UCSD-AML1 (cell line): ENCODE measurements around the gene ARRDC2.
"Not testable (repeated sequence)": the region's sequence is repeated elsewhere in the genome, so short reads cannot be mapped to it uniquely, and the experiment has no call there.

Source experiments
- DNase-seq: peaks from one replicate; lab custom pipeline; 2025; ENCODE audit not compliant: unreplicated experiment; lab: John Stamatoyannopoulos, UW

ARRDC2 gene

GRCh38 chr19:17989425-17990094 lies 18.4 kb upstream of the ARRDC2 start:
- no peak for DNase-seq

DNA sequence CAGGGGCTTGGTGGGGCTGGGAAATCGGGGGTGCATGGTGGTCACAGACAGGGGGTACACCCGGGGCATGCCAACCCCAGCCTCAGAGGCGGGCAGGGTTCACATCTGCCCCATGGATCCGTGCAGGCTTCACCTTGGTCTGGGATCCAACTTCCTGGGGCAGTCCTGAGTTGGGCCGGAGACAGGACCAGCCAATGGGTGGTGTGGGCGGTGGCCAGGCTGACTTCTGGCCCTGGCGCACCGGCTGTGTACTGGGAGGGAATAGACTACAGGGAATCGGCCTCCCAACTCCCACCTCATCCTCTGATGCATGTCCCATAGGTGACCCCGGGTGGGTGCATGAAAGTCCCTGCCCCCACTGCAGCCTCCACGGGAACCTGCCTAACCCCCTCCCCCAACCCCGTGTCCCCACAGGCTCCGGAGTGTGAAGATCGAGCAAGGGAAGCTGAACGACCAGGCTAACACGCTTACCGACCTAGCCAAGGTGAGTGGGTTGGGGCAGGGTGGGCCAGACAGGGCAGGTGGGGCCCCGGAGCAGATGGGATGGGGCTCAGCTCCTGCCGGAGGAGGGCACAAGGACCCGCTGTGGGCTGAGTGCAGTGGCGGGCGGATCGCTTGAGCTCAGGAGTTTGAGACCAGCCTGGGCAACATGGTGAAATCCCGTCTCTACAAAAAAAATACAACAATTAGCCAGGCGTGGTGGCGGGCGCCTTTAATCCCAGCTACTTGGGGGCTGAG lies 14.7 kb upstream of the ARRDC2 start:
- no peak for DNase-seq

- peak; percentile 87 for DNase-seq
Observed at GRCh38 chr19:17996826-17997316, 11.1 kb upstream of the ARRDC2 start.

DNA sequence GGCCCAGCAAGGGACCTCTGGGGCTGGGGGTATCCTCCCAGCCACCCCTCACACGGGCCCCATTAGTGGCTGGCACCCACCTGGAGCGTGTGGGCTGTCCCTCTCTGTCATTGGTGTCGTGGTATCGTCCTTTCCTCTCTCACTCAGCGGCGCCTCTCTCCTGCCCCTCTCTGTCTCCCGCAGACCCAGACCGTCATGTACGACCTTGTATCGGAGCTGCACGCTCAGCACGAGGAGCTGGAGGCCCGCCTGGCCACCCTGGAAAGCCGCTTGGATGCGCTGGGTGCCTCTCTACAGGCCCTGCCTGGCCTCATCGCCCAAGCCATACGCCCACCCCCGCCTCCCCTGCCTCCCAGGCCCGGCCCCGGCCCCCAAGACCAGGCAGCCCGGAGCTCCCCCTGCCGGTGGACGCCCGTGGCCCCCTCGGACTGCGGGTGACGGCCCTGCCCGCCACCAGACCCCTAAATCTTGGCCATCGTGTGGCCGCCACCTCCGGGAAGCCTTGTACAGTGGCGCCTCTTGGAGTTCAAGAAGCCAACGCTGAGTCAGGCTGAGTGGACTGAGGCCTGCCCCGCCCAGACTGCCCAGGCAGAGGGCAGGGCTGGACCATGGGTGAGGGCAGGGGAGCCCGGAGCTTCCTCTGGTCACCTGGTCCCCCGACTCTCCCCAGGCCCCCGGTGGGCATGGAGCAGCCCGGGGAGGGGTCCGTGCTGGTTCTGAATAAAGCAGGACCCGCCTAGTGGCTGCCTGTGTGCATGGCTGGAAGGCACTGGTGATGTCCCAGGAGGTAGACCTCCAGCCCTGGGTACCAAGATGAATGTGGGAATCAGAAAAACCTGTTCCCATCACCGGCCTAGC lies 9.8 kb upstream of the ARRDC2 start:
- no peak for DNase-seq

DNA sequence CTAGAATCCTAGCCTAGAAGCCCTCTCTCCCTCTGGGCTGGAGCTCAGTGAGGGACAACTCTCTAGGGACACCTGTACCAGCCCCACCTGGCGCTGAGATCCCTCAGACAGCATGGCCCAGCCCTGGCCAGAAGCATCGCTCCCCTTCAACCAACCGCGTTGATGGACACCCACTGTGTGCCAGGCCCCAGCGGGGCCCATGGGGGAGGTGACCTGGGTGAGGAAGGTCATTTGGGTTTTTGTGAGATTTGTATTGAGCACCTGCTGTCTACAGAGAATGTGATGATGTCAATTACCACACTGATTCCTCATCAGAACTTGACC lies 9.2 kb upstream of the ARRDC2 start:
- no peak for DNase-seq

GRCh38 chr19:17999684-18000479 lies 8.1 kb upstream of the ARRDC2 start:
- peak; percentile 33 for DNase-seq

DNA sequence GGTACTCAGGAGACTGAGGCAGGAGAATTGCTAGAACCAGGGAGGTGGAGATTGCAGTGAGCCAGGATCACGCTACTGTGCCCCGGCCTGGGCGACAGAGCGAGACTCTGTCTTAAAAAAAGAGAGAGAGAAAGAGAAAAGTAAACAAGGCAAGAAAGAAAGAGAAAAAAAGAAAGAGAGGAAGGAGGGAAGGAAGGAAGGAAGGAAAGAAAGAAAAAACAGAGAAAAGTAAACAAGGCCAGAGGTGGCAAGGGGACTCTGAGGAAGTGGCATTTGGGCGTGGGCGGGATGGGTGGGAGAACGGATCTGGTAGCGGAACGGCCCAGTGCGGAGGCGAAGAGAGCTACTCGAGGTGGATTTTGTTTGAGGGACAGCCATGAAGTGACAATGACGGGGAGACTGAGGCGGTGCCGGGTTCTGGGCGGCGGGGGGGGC lies 7.5 kb upstream of the ARRDC2 start:
- DNase-seq, result no peak

DNA sequence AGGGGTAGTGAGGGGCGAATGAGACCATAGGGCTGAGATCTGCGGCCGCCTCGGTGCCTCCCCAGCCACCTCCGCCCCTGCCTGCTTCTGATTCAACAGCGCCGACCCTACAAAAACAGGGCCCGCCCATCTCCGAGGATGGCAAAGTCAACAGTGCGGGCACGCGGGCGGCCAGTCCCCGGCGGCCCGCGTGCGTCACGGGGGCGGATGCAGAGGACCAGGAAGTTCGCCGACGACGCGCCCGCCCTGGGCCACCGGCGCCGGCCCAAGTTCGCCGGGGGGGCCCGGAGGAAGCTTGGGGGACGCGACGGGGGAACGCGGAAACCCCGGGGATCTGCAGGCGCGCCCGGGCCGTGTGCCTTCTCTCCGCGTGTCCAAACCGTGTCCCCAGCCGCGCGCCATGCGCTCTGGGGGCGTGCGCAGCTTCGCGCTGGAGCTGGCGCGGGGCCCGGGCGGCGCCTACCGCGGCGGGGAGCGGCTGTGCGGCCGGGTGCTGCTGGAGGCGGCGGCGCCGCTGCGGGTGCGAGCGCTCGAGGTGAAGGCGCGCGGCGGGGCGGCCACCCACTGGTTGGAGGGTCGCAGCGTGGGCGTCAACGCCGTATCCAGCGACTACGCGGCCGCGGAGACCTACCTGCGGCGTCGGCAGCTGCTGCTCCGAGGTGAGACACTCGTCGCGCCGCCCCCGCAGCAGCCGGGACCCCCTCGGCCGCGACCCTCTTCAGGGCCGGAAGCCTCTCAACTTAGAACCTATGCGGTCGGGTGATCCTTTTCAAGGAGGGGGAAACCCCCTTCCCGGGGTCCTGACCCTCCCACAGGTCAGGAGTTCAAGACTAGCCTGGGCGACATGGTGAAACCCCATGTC lies 6.8 kb upstream of the ARRDC2 start:
- peak; percentile 88 for DNase-seq

DNA sequence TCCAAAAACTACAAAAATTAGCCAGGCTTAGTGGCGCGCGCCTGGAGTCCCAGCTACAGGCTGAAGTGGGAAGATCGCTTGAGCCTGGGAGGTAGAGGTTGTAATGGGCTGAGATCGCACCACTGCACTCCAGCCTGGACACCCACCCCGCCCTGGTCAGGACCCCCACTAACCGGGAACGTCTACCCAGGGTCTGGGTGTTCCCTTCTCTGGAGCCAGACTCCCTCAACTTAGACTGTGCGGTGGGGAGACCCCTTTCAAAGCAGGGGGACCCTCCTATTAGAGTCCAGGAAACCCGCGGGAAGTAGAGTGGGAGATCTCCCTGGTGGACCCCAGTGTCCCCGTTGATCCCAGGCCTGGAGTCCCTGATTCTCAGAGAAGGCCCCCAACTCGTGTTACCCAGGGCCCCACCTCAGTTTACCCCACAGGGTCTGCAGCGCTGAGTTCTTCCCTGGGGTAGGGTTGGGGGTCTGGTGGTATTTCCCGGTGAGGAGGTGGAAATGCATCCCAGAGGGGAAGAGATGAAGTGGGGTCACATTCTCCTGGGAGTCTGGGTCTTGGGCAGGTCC lies 6.1 kb upstream of the ARRDC2 start:
- DNase-seq, result no peak

DNA sequence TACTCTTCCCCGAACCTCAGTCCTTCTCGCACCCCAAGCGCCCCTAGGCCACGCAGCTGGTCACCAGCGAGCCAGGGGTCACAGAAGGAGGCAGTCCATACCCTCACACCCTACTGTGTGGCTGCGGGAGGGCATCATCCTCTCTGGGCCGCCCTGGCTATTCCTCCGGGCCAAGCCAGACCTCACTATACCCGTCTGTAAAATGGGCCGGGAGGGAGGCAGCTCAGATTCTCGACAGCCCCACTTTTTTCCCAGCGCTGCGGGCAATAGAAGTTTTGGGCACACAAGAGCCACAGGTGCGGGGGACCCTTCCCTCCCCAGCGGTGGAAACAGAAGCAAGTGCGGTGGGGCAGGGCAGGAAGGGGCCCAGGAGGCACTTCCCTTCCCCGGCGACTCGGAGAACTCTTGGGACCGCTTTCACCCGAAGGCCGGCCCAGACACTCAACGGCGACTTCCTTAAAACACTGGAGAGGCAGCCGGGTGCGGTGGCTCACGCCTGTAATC lies 5.6 kb upstream of the ARRDC2 start:
- peak; percentile 56 for DNase-seq

DNA sequence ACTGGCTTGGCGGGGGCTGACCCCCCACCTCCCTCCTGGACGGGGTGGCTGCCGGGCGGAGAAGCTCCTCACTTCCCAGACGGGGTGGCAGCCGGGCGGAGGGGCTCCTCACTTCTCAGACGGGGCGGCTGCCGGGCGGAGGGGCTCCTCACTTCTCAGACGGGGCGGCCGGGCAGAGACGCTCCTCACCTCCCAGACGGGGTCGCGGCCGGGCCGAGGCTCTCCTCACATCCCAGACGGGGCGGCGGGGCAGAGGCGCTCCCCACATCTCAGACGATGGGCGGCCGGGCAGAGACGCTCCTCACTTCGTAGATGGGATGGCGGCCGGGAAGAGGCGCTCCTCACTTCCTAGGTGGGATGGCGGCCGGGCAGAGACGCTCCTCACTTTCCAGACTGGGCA lies 2.2 kb upstream of the ARRDC2 start:
- not testable (repeated sequence) for DNase-seq

- DNase-seq, result peak; percentile 74
Observed at GRCh38 chr19:18007044-18007916, 690 bp upstream of the ARRDC2 start.

GRCh38 chr19:18008814-18009213 lies 844 bp downstream of the ARRDC2 start:
- no peak for DNase-seq

- no peak for DNase-seq
Observed at GRCh38 chr19:18009412-18010066, 1.6 kb downstream of the ARRDC2 start.

DNA sequence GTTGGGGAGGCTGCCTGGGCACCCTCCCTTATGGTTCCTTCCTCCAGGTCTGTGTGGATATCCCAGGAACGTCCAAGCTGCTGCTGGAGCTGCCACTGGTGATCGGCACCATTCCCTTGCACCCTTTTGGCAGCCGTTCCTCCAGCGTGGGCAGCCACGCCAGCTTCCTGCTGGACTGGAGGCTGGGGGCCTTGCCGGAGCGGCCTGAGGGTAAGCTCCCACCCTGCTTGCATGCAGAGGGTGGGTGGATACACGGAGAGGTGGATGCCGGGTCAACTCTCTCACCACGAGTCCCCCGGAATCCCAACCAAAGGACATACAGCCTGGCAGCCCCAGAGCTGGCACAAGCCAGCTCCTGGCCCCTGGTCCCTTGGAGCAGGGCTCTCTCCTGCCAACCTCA lies 2.2 kb downstream of the ARRDC2 start:
- no peak for DNase-seq

- DNase-seq, result no peak
Observed at GRCh38 chr19:18013210-18014111, 5.5 kb downstream of the ARRDC2 start.

DNA sequence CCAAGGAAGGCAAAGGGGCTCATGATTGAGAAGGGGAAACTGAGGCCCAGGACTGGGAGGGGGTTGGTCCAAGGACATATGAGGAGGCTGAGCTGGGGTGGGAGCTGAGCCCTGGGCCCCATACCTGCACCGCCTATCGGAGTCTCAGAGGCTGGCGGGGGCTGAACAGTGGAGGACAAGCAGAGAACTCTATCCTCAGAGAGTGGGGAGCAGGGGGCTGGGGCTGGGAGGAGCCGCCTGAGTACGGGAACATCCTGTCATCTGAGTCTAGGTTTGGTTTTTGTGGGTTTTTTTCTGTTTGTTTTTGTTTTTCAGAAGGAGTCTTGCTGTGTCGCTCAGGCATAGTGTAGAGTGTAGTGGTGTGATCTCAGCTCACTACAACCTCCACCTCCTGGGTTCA lies 6.2 kb downstream of the ARRDC2 start:
- no peak for DNase-seq
